GM10266 (cell line): ENCODE data around the gene ARAP2.

Experiments used
- DNase-seq: peaks from one replicate; pipeline ENCODE4 v3.0.0; 2012; ENCODE audit errors: extremely low spot score
- CTCF ChIP-seq: IDR thresholded peaks from 2 replicates; pipeline ENCODE4 v1.5.1; 2012; ENCODE audit warnings: mild to moderate bottlenecking, low read depth; ENCODE audit not compliant: control insufficient read depth, insufficient read depth; ENCODE audit errors: missing control alignments

Gene ARAP2

GRCh38 chr4:36123906-36124305, 120.4 kb downstream of the ARAP2 start:
- no peak for DNase-seq
- no peak for TF ChIP-seq CTCF

DNA sequence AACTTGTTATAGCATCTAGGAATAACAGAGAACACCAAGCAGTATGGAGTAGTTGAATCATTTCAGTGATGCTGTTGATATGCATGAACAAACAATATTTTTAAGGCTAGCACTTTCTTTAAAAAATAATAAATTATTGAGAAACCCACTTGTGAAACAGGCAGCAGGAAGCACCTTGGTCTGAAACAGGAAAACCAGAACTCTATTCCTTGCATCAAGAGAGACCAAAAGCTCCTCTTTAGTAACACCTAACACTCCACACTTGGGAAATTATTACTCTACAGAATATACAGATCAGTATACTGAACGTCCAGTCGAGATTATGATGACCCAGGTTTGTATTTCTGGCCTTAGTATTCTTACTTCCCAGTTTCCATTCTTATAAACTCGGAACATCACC, 129.0 kb downstream of the ARAP2 start:
- TF ChIP-seq CTCF: no peak

DNA sequence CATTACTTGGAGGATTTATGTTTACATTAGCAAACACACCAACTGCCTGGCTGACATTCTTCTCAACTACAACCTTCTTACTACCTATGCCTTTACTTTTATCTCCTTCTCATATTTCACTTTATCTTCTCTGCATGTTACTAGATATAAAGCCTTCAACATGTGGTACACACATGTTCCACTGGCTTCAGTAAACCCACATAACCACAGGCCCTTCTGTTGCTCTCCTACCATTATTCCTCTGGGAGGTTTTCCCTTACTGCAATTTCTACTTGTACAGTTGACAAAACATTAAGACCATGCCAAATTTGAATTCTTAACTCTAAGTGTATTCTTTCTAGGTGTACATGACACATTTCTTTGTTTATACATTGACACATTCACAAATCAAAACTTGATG, 133.1 kb downstream of the ARAP2 start:
- TF ChIP-seq CTCF: no peak
- DNase-seq: no peak

More for the DNA sequence above, 129.0 kb downstream of the ARAP2 start:
- DNase-seq: no peak

- no peak for TF ChIP-seq CTCF
- no peak for DNase-seq
Measured at GRCh38 chr4:36099509-36099908, 144.8 kb downstream of the ARAP2 start.

DNA sequence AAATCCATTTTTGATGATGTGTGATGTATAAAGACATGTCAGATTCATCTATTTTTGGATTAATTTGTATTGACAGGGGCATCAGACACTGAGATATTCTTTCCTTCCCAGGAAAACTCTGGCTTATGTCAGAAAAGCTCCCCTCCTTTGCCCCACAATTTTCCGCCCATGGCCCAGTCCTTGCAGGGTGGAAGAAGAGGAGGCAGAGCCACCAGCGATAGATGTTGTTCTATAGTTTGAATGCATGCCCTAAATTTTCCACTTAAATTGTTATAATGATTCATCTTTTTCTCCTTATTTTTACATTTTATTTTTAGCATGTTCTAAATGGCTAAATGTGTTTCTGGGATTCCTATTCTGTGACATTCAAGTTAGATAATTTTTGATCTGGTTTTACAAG, 149.3 kb downstream of the ARAP2 start:
- no peak for DNase-seq
- no peak for TF ChIP-seq CTCF

DNA sequence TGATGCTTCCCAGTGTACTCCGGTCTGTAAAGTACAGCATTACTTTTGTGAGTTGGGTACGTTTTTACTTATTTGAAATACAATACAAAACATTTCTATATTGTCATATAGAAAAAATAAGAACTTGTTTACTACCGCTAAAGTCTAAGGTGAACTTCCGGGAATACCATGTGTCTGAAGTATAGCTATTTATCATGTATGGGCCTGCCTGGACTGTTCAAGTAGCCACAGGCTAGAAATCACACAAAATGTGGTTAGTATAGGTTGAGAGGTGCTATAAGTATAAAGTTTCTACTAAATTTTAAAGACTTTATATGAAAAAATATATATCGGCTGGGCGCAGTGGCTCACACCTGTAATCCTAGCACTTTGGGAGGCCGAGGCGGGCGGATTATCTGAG, 152.3 kb downstream of the ARAP2 start:
- DNase-seq: no peak
- no peak for TF ChIP-seq CTCF

- DNase-seq: no peak
- no peak for TF ChIP-seq CTCF
Measured at GRCh38 chr4:36088542-36088941, 155.8 kb downstream of the ARAP2 start.
